DOHH2 (cell line): ENCODE measurements around the gene DPAGT1.

Source experiments
- H3F3A ChIP-seq: fragments of 200-600 bp; sonication (generic), shearing (Covaris generic); 2 replicates; pipeline ENCODE4 v1.6.0; 2016; ENCODE audit warnings: antibody characterized with exemption, mild to moderate bottlenecking; ENCODE audit not compliant: control insufficient read depth, insufficient read depth
- H3K27ac ChIP-seq: fragments of 200-600 bp; sonication (generic); 2 replicates; pipeline ENCODE4 v1.5.1; 2014; ENCODE audit warnings: low read depth, mild to moderate bottlenecking, low read length, moderate library complexity
- H3K27me3 ChIP-seq: fragments of 200-600 bp; sonication (generic); 2 replicates; pipeline ENCODE4 v1.6.1; 2014; ENCODE audit warnings: mild to moderate bottlenecking, low read length, mixed read lengths; ENCODE audit not compliant: control insufficient read depth
- H3K36me3 ChIP-seq: fragments of 200-600 bp; sonication (generic); 2 replicates; pipeline ENCODE4 v1.6.1; 2014; ENCODE audit warnings: mild to moderate bottlenecking, low read length, moderate library complexity, mixed read lengths; ENCODE audit not compliant: control insufficient read depth
- H3K4me1 ChIP-seq: fragments of 200-600 bp; sonication (generic); 2 replicates; pipeline ENCODE4 v1.6.1; 2014; ENCODE audit warnings: mild to moderate bottlenecking, low read length, mixed read lengths; ENCODE audit not compliant: control insufficient read depth
- H3K4me2 ChIP-seq: fragments of 200-600 bp; sonication (generic); 2 replicates; pipeline ENCODE4 v1.6.0; 2014; ENCODE audit warnings: mild to moderate bottlenecking, low read length, moderate library complexity
- H3K4me3 ChIP-seq: fragments of 200-600 bp; sonication (generic); 2 replicates; pipeline ENCODE4 v1.5.1; 2014; ENCODE audit warnings: mild to moderate bottlenecking, low read length, mixed read lengths
- H3K79me2 ChIP-seq: fragments of 200-600 bp; sonication (generic); 2 replicates; pipeline ENCODE4 v1.6.1; 2014; ENCODE audit warnings: mild to moderate bottlenecking, low read length, mixed read lengths; ENCODE audit not compliant: control insufficient read depth
- H3K9me2 ChIP-seq: fragments of 200-600 bp; sonication (generic); replicated peaks from 2 replicates; pipeline ENCODE4 v1.6.1; 2014; ENCODE audit warnings: mild to moderate bottlenecking, low read length, mixed read lengths; ENCODE audit not compliant: control insufficient read depth
- H3K9me3 ChIP-seq: fragments of 200-600 bp; sonication (generic); 2 replicates; pipeline ENCODE4 v1.6.1; 2014; ENCODE audit warnings: antibody characterized with exemption, low read length, mixed read lengths; ENCODE audit not compliant: control insufficient read depth, insufficient read depth
- H4K20me1 ChIP-seq: fragments of 200-600 bp; sonication (generic); 2 replicates; pipeline ENCODE4 v1.6.0; 2014; ENCODE audit warnings: low read depth, mild to moderate bottlenecking, antibody characterized with exemption, low read length, moderate library complexity; ENCODE audit not compliant: control insufficient read depth, insufficient read depth
- EZH2phosphoT487 ChIP-seq: fragments of 200-600 bp; sonication (generic); IDR thresholded peaks from 2 replicates; pipeline ENCODE4 v1.6.1; 2017; ENCODE audit warnings: borderline replicate concordance, mild to moderate bottlenecking, antibody characterized with exemption, low read length, moderate library complexity, mixed read lengths
- TF ChIP-seq, protein P1 (sequence below): fragments of 200-600 bp; sonication (generic); IDR thresholded peaks from one replicate; pipeline ENCODE4 v1.5.1; 2014; ENCODE audit warnings: antibody characterized with exemption, mild to moderate bottlenecking, low read depth, low read length; ENCODE audit not compliant: poor library complexity, severe bottlenecking

Gene DPAGT1

DNA sequence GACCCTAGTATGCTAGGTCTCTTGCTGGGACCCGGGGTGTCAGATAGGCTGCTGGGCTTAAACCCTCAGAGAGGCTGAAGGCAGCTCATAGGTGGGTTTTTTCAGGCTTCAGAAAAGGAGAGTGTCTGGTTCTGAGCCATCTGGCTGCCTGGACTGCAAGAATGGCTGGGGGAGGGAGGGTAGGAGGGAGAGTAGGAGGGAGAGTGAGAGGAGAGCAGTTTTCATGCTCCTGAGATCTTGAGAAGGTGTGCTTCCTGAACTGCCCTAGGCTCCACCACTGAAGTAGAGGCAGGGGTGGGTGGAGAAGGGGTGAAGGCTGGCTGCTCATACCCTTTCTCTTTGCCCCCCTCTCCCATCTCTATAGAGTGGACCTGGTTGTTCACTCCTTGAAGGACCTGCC is 12.3 kb downstream of the DPAGT1 start:
- H3K27ac ChIP-seq: no peak overlapping the region
- no peaks in the 10 kb centered on the region for H3K9me2 ChIP-seq
- H3K9me3 ChIP-seq: no peaks in the 10 kb centered on the region
- peaks cover 44% of the 10 kb centered on the region for H3K36me3 ChIP-seq
- no peak for TF ChIP-seq EZH2phosphoT487
- TF ChIP-seq, protein P1, sequence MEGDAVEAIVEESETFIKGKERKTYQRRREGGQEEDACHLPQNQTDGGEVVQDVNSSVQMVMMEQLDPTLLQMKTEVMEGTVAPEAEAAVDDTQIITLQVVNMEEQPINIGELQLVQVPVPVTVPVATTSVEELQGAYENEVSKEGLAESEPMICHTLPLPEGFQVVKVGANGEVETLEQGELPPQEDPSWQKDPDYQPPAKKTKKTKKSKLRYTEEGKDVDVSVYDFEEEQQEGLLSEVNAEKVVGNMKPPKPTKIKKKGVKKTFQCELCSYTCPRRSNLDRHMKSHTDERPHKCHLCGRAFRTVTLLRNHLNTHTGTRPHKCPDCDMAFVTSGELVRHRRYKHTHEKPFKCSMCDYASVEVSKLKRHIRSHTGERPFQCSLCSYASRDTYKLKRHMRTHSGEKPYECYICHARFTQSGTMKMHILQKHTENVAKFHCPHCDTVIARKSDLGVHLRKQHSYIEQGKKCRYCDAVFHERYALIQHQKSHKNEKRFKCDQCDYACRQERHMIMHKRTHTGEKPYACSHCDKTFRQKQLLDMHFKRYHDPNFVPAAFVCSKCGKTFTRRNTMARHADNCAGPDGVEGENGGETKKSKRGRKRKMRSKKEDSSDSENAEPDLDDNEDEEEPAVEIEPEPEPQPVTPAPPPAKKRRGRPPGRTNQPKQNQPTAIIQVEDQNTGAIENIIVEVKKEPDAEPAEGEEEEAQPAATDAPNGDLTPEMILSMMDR: no peak
- H3F3A ChIP-seq: peaks cover 46% of the 10 kb centered on the region
- H3K79me2 ChIP-seq: peaks cover 47% of the 10 kb centered on the region
- no peaks in the 10 kb centered on the region for H3K27me3 ChIP-seq
- peaks cover 64% of the 10 kb centered on the region for H3K4me1 ChIP-seq
- H3K4me3 ChIP-seq: no peak overlapping the region
- H3K4me2 ChIP-seq: no peak overlapping the region
- H4K20me1 ChIP-seq: peaks cover 17% of the 10 kb centered on the region

DNA sequence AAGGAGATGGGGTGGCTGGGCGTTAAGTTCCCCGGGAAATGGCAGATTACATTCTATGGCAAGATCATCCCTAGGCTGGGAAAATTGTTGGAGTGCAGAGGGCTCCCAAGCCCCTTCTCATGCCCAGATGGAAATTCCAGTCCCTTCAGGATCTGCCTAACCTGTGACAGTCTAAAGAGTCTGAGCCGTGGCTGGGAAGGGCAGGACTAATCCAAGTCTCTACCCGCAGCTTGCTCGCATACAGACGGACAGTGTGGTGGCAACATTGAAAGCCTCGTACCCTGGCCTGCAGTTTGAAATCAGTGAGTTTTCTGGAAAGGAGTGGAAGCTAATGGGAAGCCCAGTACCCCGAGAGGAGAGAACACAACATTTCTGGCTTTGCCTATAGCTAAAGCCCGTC is 13.2 kb downstream of the DPAGT1 start:
- H3K36me3 ChIP-seq: peaks cover 34% of the 10 kb centered on the region
- no peak overlapping the region for H3K4me3 ChIP-seq
- H3K27me3 ChIP-seq: no peaks in the 10 kb centered on the region
- H3K79me2 ChIP-seq: peaks cover 38% of the 10 kb centered on the region
- H4K20me1 ChIP-seq: peaks cover 10% of the 10 kb centered on the region
- H3K9me2 ChIP-seq: no peaks in the 10 kb centered on the region
- H3F3A ChIP-seq: peaks cover 38% of the 10 kb centered on the region
- H3K4me2 ChIP-seq: no peak overlapping the region
- H3K9me3 ChIP-seq: no peaks in the 10 kb centered on the region
- TF ChIP-seq EZH2phosphoT487: no peak
- TF ChIP-seq, protein P1: no peak
- no peak overlapping the region for H3K27ac ChIP-seq
- H3K4me1 ChIP-seq: peaks cover 64% of the 10 kb centered on the region

DNA sequence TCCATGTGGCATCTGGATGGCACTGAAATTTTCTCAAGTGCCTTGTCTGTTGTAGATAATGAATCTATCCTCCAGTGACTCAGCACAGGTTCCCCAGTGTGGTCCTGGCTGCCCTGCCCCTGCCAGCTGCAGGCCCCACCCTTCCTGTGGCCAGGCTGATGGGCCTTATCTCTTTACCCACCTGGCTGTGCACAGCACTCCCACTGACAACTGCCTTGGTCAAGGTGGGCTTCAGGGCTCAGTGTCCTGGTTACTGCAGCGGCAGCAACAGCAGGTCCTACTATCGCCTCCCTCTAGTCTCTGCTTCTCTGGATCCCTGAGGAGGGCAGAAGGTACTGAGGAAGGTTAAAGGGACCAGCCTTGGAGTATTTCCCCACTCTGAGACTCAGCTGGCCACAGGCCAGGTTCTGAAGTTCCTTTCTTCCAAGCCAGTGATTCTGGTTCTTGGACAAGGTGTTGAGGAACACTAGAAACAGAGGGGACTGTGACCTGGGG is 13.9 kb downstream of the DPAGT1 start:
- Histone ChIP-seq H3K4me1 (peaks cover 58% of the 10 kb centered on the region), H3K9me2 (no peaks in the 10 kb centered on the region), H3K9me3 (no peaks in the 10 kb centered on the region), H3F3A (peaks cover 31% of the 10 kb centered on the region), H3K4me3 (no peak overlapping the region), H3K36me3 (peaks cover 28% of the 10 kb centered on the region), H3K79me2 (peaks cover 32% of the 10 kb centered on the region), H3K27me3 (no peaks in the 10 kb centered on the region), H3K4me2 (no peak overlapping the region), H4K20me1 (peaks cover 4% of the 10 kb centered on the region; the same call in 1 of the 2 replicates), H3K27ac (no peak overlapping the region)
- TF ChIP-seq, protein P1: no peak
- TF ChIP-seq EZH2phosphoT487: no peak

DNA sequence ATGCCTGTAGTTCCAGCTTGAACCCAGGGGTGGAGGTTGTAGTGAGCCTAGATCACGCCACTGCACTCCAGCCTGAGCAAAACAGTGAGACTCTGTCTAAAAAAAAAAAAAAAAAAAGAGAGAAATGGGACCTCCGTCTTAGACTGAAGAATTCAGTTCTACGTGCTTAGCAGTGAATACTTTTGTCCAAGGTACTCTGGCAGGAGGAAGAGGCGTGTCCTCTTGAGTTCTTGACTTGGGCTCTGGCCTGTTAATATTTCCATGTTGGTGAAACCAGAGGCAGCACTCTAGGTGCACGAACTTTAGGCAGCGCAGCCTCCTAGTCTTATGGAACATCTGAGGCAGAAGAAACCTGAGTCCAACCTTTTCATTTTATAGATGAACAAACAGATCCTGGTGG is 14.5 kb downstream of the DPAGT1 start:
- Histone ChIP-seq H3K9me2 (no peaks in the 10 kb centered on the region), H3K79me2 (peaks cover 25% of the 10 kb centered on the region), H3K4me2 (no peak overlapping the region), H3K4me3 (no peak overlapping the region), H3K27me3 (no peaks in the 10 kb centered on the region), H3F3A (peaks cover 25% of the 10 kb centered on the region), H3K4me1 (peaks cover 51% of the 10 kb centered on the region), H3K36me3 (peaks cover 22% of the 10 kb centered on the region), H3K27ac (no peak overlapping the region), H4K20me1 (0 out of 2 replicates have a peak, but pooled peaks cover 4% of the 10 kb centered on the region), H3K9me3 (no peaks in the 10 kb centered on the region)
- no peak for TF ChIP-seq EZH2phosphoT487
- TF ChIP-seq, protein P1: no peak
